ENCODE measurements around the gene DCHS2.

The DCHS2 gene

DNA sequence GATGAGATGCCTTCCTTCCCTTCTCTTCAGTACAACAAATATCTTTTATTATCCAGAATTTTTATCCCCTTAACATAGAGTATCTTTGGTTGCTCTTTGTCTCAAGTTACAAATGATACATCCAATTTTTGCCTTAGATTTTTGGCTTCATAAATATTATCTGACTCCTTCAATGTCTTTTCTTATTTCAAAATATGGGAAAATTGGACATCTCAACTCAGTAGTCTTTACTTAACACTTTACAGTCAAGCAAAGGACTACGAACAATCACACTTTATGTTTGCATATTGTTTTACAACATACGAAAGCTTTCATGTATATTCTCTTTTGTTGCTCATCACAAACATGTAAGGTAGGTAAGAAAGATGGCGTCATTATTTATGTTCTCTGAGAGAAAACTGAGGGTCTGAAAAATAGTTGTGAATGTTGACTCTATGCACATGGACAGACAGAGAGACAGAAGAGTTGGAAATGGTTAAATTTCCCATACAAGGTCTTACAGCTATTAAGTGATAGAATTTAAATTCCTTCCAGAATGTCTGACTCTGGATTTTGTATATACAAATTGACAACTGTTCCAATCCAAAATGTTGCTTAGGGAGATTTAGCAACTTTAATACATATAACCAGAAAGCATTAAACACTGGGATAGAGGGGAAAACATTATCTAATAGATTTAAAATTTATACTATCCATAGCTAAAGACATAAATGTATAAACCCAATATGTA, 29.4 kb downstream of the DCHS2 start:
- TF ChIP-seq JUND (IDR thresholded peaks at IDR 0.05; ENCODE audit: low read depth) = no peak
- in situ Hi-C loops (cut with HindIII; ENCODE audit: low pct_unique_long_range_greater_than_20kb, low sequenced_read_pairs) = no loop called here
- DNase-seq (ENCODE audit: low read depth in 1 of 2, low spot score in 1 of 2) = no peak

DNA sequence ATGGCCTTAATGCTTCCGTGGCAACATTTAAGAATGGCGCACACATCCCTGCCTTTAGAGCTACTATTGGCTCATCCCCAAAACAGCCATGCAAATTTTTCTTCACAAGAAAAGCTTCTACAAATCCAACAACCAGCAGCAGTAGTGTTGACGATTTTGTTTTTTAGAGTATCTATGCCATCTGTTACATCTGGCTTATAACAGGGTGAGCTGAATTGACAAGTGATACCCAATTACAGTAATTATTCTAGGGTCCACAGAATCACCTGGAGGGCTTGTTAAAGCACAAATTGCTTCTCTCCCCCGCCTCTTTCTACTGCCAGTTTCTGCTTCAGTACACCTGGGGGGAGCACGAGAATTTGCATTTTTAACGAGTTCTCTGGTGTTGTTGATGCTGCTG, 34.1 kb downstream of the DCHS2 start:
- TF ChIP-seq JUND (IDR thresholded peaks at IDR 0.05; ENCODE audit: low read depth) = no peak
- in situ Hi-C loops (cut with HindIII; ENCODE audit: low pct_unique_long_range_greater_than_20kb, low sequenced_read_pairs) = no loop called here
- DNase-seq (ENCODE audit: low read depth in 1 of 2, low spot score in 1 of 2) = no peak

DNA sequence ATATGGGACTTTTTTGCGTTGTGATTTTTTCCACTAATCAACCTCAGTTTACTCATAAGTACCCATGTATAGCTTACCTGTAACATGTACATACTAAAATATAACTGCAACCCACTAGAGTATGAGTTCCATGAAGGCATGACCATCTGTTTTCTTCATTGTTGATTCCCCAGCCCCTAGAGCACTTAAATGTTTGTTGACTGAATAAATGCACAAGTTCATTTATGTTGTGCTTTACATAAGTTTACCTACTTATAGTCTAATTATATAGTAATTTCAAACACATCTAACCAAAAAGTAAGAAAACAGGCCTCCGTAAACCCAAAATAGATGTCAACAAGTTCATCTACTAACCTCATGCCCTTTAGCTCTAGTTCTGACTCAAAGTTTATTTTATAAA, 34.7 kb downstream of the DCHS2 start:
- no peak for TF ChIP-seq JUND (IDR thresholded peaks at IDR 0.05; ENCODE audit: low read depth)
- in situ Hi-C loops (cut with HindIII; ENCODE audit: low pct_unique_long_range_greater_than_20kb, low sequenced_read_pairs) = no loop called here
- no peak for DNase-seq (ENCODE audit: low read depth in 1 of 2, low spot score in 1 of 2)

DNA sequence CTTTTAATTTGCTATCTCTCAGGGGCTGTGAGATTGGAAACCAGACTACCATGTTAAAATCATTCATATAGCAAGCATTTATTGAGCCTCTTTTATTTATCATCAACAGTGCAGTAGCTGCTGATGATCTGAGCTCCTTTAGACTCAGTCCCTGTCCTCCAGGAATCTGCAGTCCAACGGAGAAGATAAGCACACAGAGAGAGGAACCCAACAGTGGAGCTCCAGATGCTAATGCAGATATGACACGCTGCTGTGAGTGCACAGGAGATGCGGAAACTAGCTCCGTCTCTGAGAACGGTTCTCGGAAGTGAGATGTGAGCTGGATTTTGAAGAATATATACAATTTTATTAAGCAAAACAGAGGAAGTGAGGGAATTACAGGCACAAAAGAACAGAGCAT, 35.4 kb downstream of the DCHS2 start:
- DNase-seq (ENCODE audit: low read depth in 1 of 2, low spot score in 1 of 2) = no peak
- in situ Hi-C loops (cut with HindIII; ENCODE audit: low pct_unique_long_range_greater_than_20kb, low sequenced_read_pairs) = no loop called here
- TF ChIP-seq JUND (IDR thresholded peaks at IDR 0.05; ENCODE audit: low read depth) = no peak

DNA sequence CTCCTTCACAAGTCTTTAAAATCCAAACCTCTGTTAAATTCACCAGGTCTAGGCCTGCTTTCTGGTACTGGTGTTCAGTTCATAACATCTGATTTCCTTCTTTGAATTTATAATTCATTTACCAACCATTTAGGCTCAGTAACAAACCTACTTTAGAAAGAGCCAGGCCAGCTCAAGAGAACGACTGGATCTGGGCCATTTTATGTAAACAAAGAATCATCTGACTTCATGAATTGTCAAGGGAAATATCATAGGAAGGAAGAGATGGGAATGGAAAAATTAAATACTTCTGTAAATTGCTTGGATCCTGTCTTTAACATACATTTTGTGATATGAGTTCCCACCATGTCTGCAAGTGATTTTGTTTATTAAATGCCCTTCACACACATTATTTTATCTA, 36.5 kb downstream of the DCHS2 start:
- DNase-seq (ENCODE audit: low read depth in 1 of 2, low spot score in 1 of 2) = no peak
- no peak for TF ChIP-seq JUND (IDR thresholded peaks at IDR 0.05; ENCODE audit: low read depth)
- in situ Hi-C loops (cut with HindIII; ENCODE audit: low pct_unique_long_range_greater_than_20kb, low sequenced_read_pairs) = no loop called here

DNA sequence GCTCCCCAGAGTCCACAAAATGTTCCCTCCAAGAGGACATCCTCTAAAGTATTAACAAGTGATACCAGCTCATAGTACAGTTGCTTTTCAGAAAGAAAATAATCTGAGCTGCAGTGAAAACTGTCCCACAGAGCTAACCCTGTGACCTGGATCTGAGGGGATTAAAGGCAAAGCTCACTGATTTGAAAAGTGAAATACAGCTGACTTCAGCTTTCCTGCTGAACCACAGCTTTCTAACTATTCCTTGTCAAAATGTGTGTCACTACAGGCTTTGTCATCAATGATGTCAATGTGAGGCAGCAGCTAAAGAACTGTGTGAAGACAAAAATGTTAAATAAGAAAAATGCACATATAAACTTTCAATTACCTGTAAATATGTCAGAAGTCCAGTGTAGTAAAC, 36.9 kb downstream of the DCHS2 start:
- no peak for DNase-seq (ENCODE audit: low read depth in 1 of 2, low spot score in 1 of 2)
- in situ Hi-C loops (cut with HindIII; ENCODE audit: low pct_unique_long_range_greater_than_20kb, low sequenced_read_pairs) = no loop called here
- no peak for TF ChIP-seq JUND (IDR thresholded peaks at IDR 0.05; ENCODE audit: low read depth)

DNA sequence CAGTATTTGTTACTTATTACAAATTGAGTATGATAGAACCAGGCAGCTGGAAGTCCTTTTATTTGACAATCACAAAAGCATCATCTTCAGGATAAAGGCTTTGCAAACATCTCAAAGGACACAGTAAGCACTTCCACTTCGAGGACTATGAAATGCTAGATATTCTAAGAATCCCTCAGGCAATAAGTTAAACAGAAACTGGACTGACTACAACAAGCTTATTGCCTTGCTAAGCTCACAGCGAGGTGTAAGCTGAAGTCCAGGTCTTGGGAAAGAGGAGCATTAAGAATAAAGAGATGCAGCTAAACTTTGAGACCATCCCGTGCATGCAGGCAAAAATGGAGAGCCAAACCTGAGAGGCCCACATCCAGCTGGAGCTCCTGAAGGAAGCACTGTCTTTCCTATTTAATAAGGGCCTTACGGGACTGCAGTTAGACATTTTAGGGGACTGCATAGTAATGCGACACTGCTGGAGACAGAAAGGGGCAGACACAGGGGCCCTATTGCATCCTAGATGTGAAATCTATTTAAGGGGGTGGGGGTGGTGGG, 38.7 kb downstream of the DCHS2 start:
- no peak for TF ChIP-seq JUND (IDR thresholded peaks at IDR 0.05; ENCODE audit: low read depth)
- in situ Hi-C loops (cut with HindIII; ENCODE audit: low pct_unique_long_range_greater_than_20kb, low sequenced_read_pairs) = no loop called here
- peak in 1 of 2 experiments; percentile 34 for DNase-seq (ENCODE audit: low read depth in 1 of 2, low spot score in 1 of 2)

DNA sequence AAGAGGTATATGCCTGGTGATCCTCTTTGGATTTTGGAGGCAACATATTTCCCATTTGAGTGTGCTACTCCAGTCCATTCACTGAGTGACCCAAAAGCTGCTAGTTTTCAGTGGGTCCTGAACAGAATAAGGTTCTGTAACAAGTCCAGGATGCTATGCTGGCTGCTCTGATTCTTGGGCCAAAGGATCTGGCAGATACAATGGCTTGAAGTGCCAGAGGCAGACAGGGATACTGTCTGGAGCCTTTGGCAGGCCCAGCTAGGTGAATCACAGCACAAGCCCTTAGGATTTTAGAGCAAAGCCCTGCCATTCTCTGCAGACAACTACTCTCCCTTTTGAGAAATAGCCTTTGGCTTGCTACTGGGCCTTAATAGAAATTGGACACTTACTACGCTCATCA, 40.6 kb downstream of the DCHS2 start:
- TF ChIP-seq JUND (IDR thresholded peaks at IDR 0.05; ENCODE audit: low read depth) = no peak
- DNase-seq (ENCODE audit: low read depth in 1 of 2, low spot score in 1 of 2) = no peak

DNA sequence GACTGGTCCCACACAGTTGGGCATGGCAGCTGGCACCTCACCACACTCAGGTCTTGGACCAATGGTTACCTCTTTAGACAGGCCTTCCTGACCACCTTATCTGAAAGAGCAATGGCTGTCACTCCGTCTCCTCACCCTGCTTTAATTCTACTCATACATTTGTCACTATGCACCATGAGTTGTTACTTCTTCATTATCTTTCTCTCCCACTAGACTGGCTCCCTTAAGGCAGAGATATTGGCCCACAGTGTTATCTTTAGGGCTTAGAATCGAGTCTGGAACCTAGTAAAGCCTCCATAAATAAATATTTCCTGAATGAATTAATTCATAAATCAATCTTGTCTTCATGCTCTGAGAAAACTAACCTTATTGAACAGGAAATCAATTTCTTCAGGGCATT, 46.6 kb downstream of the DCHS2 start:
- in situ Hi-C loops (cut with HindIII; ENCODE audit: low pct_unique_long_range_greater_than_20kb, low sequenced_read_pairs) = no loop called here
- DNase-seq (ENCODE audit: low read depth in 1 of 2, low spot score in 1 of 2) = no peak
- TF ChIP-seq JUND (IDR thresholded peaks at IDR 0.05; ENCODE audit: low read depth) = no peak

More for the DNA sequence above, 40.6 kb downstream of the DCHS2 start:
- in situ Hi-C loops (cut with HindIII; ENCODE audit: low pct_unique_long_range_greater_than_20kb, low sequenced_read_pairs) = no loop called here

DNA sequence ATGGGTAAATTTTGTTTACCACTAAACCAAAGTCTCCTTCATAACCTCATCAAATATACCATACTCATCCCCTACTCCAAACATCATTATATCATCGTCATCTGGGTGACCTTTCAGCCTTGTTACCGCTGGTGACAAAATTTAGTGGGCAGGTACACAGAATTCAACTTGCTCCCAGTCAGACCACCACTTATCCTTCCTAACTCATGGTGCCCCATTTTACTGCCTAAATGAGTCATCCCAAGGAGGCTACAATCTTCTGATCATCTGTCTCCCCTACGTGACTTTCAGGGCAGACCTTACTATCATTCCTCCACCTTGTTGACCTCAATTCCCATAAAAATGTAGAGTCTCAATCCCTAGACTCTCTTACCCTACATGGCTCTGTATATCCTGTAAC, 49.6 kb downstream of the DCHS2 start:
- no peak for DNase-seq (ENCODE audit: low read depth in 1 of 2, low spot score in 1 of 2)
- no peak for TF ChIP-seq JUND (IDR thresholded peaks at IDR 0.05; ENCODE audit: low read depth)
- in situ Hi-C loops (cut with HindIII; ENCODE audit: low pct_unique_long_range_greater_than_20kb, low sequenced_read_pairs) = no loop called here

DNA sequence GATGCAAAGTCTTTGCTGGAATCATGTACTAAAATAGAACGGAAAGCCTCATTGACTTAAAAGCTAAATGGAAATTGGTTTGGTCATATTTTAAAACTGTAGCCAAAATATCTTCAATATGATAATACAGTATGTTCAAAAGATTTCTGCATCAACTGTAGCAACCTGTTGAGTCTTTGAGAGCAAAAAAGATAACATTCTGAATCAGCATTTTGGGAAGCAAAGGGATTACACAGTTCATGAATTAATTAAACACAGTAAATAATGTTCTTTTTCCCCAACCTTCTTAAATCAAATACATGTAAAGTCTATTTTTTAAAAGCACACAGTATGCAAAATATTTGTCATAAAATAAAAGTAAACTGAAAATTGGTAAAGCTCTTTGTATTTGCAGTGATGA, 50.5 kb downstream of the DCHS2 start:
- in situ Hi-C loops (cut with HindIII; ENCODE audit: low pct_unique_long_range_greater_than_20kb, low sequenced_read_pairs) = no loop called here
- TF ChIP-seq JUND (IDR thresholded peaks at IDR 0.05; ENCODE audit: low read depth) = no peak
- DNase-seq (ENCODE audit: low read depth in 1 of 2, low spot score in 1 of 2) = no peak

DNA sequence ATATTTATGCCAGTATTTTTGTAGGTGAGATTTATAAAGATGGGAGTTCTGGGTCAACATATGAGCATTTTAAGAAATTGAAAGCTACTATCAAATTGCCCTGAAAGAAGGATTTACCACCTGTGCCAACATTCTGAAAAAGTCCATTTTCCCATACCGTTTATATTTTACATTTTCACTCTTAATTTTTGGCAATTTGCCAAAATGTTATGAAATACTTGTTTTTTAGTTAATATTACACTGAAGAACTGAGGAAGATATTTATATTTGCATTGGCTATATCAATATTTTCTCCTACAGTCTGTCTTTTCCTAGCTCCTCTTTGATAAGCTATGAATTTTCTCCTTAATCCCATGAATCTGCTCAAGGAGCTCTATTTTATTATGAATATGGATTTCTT, 52.4 kb downstream of the DCHS2 start:
- TF ChIP-seq JUND (IDR thresholded peaks at IDR 0.05; ENCODE audit: low read depth) = no peak
- in situ Hi-C loops (cut with HindIII; ENCODE audit: low pct_unique_long_range_greater_than_20kb, low sequenced_read_pairs) = no loop called here
- no peak for DNase-seq (ENCODE audit: low read depth in 1 of 2, low spot score in 1 of 2)

DNA sequence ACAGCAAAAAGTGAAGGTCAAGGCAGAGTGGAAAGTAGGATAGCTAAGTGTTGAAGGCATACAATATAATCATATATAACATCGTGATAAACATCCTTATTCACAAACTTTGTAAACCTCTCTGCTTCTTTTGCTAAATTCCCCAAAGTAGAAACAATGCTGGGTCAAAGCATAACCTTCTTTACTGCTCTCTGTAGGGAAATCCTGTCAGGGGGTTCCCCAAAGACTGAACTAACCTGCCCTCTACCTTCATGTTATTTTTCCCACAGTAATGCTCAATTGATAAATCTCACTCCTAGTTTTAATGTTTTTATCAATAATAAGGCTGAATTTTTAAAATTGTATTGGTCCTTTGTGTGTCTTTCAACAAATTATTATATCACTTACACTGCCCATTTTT, 55.7 kb downstream of the DCHS2 start:
- in situ Hi-C loops (cut with HindIII; ENCODE audit: low pct_unique_long_range_greater_than_20kb, low sequenced_read_pairs) = no loop called here
- no peak for DNase-seq (ENCODE audit: low read depth in 1 of 2, low spot score in 1 of 2)
- TF ChIP-seq JUND (IDR thresholded peaks at IDR 0.05; ENCODE audit: low read depth) = no peak

DNA sequence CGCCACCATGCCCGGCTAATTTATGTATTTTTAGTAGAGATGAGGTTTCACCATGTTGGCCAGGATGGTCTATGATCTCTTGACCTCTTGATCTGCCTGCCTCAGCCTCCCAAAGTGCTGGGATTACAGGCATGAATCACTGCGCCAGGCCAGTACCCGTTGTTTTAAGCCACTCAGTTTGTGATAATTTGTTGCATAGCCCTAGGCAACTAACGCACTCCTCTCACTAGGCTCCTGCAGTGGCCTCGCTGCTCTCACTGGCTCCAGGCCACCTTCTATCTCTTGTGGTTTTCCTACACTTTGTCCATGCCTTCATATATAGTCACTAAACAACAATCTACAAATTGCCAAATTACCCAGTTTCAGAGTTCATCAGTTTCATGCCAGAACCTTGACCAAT, 58.1 kb downstream of the DCHS2 start:
- no peak for TF ChIP-seq JUND (IDR thresholded peaks at IDR 0.05; ENCODE audit: low read depth)
- in situ Hi-C loops (cut with HindIII; ENCODE audit: low pct_unique_long_range_greater_than_20kb, low sequenced_read_pairs) = no loop called here
- DNase-seq (ENCODE audit: low read depth in 1 of 2, low spot score in 1 of 2) = no peak

Data from T47D (cell line).